IMR-90 (cell line): ENCODE data around the gene SERPIND1. TPM values are rescaled to one million over a fixed set of nuclear protein-coding genes. Genes with fewer than 3 reads are reported as not detected.

Experiments used
- ATAC-seq: fragments of 200-7000 bp; cut with Tn5 transposase; 2 replicates; pipeline ENCODE4 v1.9.1; 2020; ENCODE audit warnings: low read depth, mild to moderate bottlenecking, moderate library complexity
- BruUV-seq: library from RNA; stranded (reverse); fragments of 400-500 nt; replicated peaks from 2 replicates; lab custom pipeline; 2021; lab: Mats Ljungman, UMichigan
- CTCF ChIA-PET: fragments of 300-600 bp; formaldehyde crosslinking; extraction: SDS; loops from one replicate; lab custom pipeline; 2021; ENCODE audit warnings: antibody characterized with exemption; lab: Yijun Ruan, JAX
- POLR2A ChIA-PET: fragments of 300-600 bp; sonication (Branson Sonifier 250); formaldehyde crosslinking; loops from one replicate; lab custom pipeline; 2022; ENCODE audit warnings: antibody characterized with exemption; ENCODE audit not compliant: unreplicated experiment; lab: Charles Lee
- DNase-seq: peaks from one replicate; pipeline ENCODE4 v3.0.0; 2013
- H2AFZ ChIP-seq: replicated peaks from 2 replicates; pipeline ENCODE3; 2013; ENCODE audit warnings: low read length, mild to moderate bottlenecking; ENCODE audit not compliant: poor library complexity
- H2AK5ac ChIP-seq: 2 replicates; pipeline ENCODE4 v1.6.1; 2013; ENCODE audit warnings: low read depth, low read length, inconsistent platforms
- H2AK9ac ChIP-seq: replicated peaks from 2 replicates; pipeline ENCODE3; 2013; ENCODE audit warnings: mild to moderate bottlenecking, low read depth, low read length, moderate library complexity; ENCODE audit not compliant: poor library complexity
- H2BK120ac ChIP-seq: 2 replicates; pipeline ENCODE4 v1.6.1; 2013; ENCODE audit warnings: low read depth, low read length, inconsistent platforms
- H2BK15ac ChIP-seq: 3 replicates; pipeline ENCODE4 v1.6.1; 2013; ENCODE audit warnings: low read depth, low read length, inconsistent platforms
- H2BK20ac ChIP-seq: 2 replicates; pipeline ENCODE4 v1.6.1; 2013; ENCODE audit warnings: low read depth, mild to moderate bottlenecking, inconsistent platforms, low read length, moderate library complexity
- H2BK5ac ChIP-seq: 2 replicates; pipeline ENCODE4 v1.6.1; 2013; ENCODE audit warnings: mild to moderate bottlenecking, low read depth, low read length, inconsistent platforms; ENCODE audit not compliant: poor library complexity, severe bottlenecking
- H3K14ac ChIP-seq: replicated peaks from 2 replicates; pipeline ENCODE4 v1.6.1; 2013; ENCODE audit warnings: low read depth, low read length, inconsistent platforms
- H3K18ac ChIP-seq: 2 replicates; pipeline ENCODE4 v1.6.1; 2013; ENCODE audit warnings: low read depth, low read length, control low read depth
- H3K23ac ChIP-seq: 2 replicates; pipeline ENCODE4 v1.6.1; 2013; ENCODE audit warnings: low read depth, low read length, inconsistent platforms
- H3K27ac ChIP-seq: 2 replicates; pipeline ENCODE4 v1.5.1; 2013; ENCODE audit warnings: mild to moderate bottlenecking, control low read depth, low read length; ENCODE audit not compliant: insufficient read depth
- H3K27me3 ChIP-seq: 2 replicates; pipeline ENCODE4 v1.6.1; 2013; ENCODE audit warnings: low read length; ENCODE audit not compliant: control insufficient read depth, insufficient read depth
- H3K36me3 ChIP-seq: 2 replicates; pipeline ENCODE4 v1.6.1; 2013; ENCODE audit warnings: low read length, mixed read lengths; ENCODE audit not compliant: control insufficient read depth, insufficient read depth
- H3K4ac ChIP-seq: 2 replicates; pipeline ENCODE4 v1.6.1; 2013; ENCODE audit warnings: low read depth, low read length, inconsistent platforms
- H3K4me1 ChIP-seq: 2 replicates; pipeline ENCODE4 v1.6.1; 2013; ENCODE audit warnings: low read length, mixed read lengths; ENCODE audit not compliant: control insufficient read depth, insufficient read depth
- H3K4me2 ChIP-seq: 2 replicates; pipeline ENCODE4 v1.6.1; 2013; ENCODE audit warnings: low read depth, mild to moderate bottlenecking, control low read depth, low read length, moderate library complexity
- H3K4me3 ChIP-seq: 2 replicates; pipeline ENCODE4 v1.5.1; 2013; ENCODE audit warnings: low read depth, mild to moderate bottlenecking, control low read depth, low read length, moderate library complexity; ENCODE audit not compliant: insufficient read depth
- H3K56ac ChIP-seq: 2 replicates; pipeline ENCODE4 v1.6.1; 2013; ENCODE audit warnings: low read length, inconsistent platforms; ENCODE audit not compliant: insufficient read depth; ENCODE audit errors: extremely low read depth
- H3K79me1 ChIP-seq, 2 experiments: 2 replicates each; pipeline ENCODE4 v1.6.1; 2013; ENCODE audit warnings: low read length in 2 of 2, inconsistent platforms in 1 of 2, low read depth in 1 of 2
- H3K9ac ChIP-seq: 2 replicates; pipeline ENCODE4 v1.6.1; 2013; ENCODE audit warnings: low read depth, low read length, control low read depth
- H3K9me1 ChIP-seq: 2 replicates; pipeline ENCODE4 v1.6.1; 2013; ENCODE audit warnings: low read length, inconsistent platforms; ENCODE audit not compliant: insufficient read depth
- H3K9me3 ChIP-seq: 2 replicates; pipeline ENCODE4 v1.6.1; 2013; ENCODE audit warnings: low read length; ENCODE audit not compliant: control insufficient read depth, insufficient read depth
- H4K20me1 ChIP-seq: 2 replicates; pipeline ENCODE4 v1.6.1; 2013; ENCODE audit warnings: low read length, inconsistent platforms; ENCODE audit not compliant: insufficient read depth
- H4K5ac ChIP-seq: 2 replicates; pipeline ENCODE4 v1.6.1; 2013; ENCODE audit warnings: mild to moderate bottlenecking, low read depth, low read length, control low read depth
- H4K8ac ChIP-seq, 2 experiments: 2 replicates each; pipeline ENCODE4 v1.6.1; 2013; ENCODE audit warnings: low read depth in 2 of 2, low read length in 2 of 2, control low read depth in 1 of 2, inconsistent platforms in 1 of 2
- H4K91ac ChIP-seq: 2 replicates; pipeline ENCODE4 v1.6.1; 2013; ENCODE audit warnings: low read depth, low read length, inconsistent platforms; ENCODE audit not compliant: insufficient read depth
- CEBPB ChIP-seq: IDR thresholded peaks from 2 replicates; pipeline ENCODE4 v1.6.1; 2012; ENCODE audit warnings: low read depth, low read length, improper control_type of control experiment
- FOS ChIP-seq: fragments of 150-350 bp; IDR thresholded peaks from 2 replicates; pipeline ENCODE4 v1.6.1; 2016; ENCODE audit warnings: low read depth, low read length
- MAZ ChIP-seq: IDR thresholded peaks from 2 replicates; pipeline ENCODE4 v1.6.1; 2012; ENCODE audit warnings: low read depth, mild to moderate bottlenecking, low read length, improper control_type of control experiment, moderate library complexity, borderline replicate concordance
- RAD21 ChIP-seq: IDR thresholded peaks from 2 replicates; pipeline ENCODE4 v1.6.1; 2012; ENCODE audit warnings: low read length, improper control_type of control experiment
- SMC3 ChIP-seq: fragments of 150-350 bp; IDR thresholded peaks from 2 replicates; pipeline ENCODE4 v1.6.1; 2016; ENCODE audit warnings: low read depth, mild to moderate bottlenecking, antibody characterized with exemption, low read length, moderate library complexity
- WGBS, 2 experiments: methylation state at CpG; one replicate each; pipeline versions ENCODE4 v1.1.5 to v1.1.7; 2013; ENCODE audit warnings: missing lambda C conversion rate in 2 of 2; ENCODE audit not compliant: insufficient read length in 1 of 2; ENCODE audit errors: extremely low coverage in 2 of 2; 5-methylcytosine and 5-hydroxymethylcytosine counted together
- dilution Hi-C: fragments of 300-500 bp; cut with HindIII; formaldehyde crosslinking; loops from one replicate; pipeline ENCODE4 v1.14.3; 2018; ENCODE audit warnings: low sequenced_read_pairs; ENCODE audit not compliant: unreplicated experiment
- in situ Hi-C: fragments of 300-500 bp; cut with MboI; formaldehyde crosslinking; loops from 3 replicates; pipeline ENCODE4 v1.14.3; 2019; ENCODE audit warnings: low sequenced_read_pairs, inconsistent platforms, mixed read lengths
- intact Hi-C: fragments of 100-400 bp; cut with micrococcal nuclease; formaldehyde crosslinking; loops from 2 replicates; pipeline ENCODE4 v1.10.0; 2022
- polyA plus RNA-seq, 3 experiments: library from polyadenylated mRNA; depleted of rRNA; stranded (reverse); fragments of >200 nt; gene quantifications; 2 replicates each; pipeline ENCODE4 v1.2.3, GENCODE V29; 2012; ENCODE audit warnings: low replicate concordance in 1 of 3
- total RNA-seq: library from RNA; depleted of rRNA; stranded (reverse); fragments of >200 nt; gene quantifications from 2 replicates; pipeline ENCODE4 v1.2.3, GENCODE V29; 2012

The SERPIND1 gene
- total and polyA plus RNA-seq, 2 of the 4 experiments (the other 2 are of a cell fraction), result 0.12 TPM; not detected in 1

GRCh38 chr22:20752104-20752741 is 21.7 kb upstream of the SERPIND1 start:
- H2BK5ac ChIP-seq, result no peak overlapping the region
- dilution Hi-C loops, result no loop called here
- H3K9ac ChIP-seq, result no peak overlapping the region
- no peak overlapping the region for H4K5ac ChIP-seq
- H2BK120ac ChIP-seq, result no peak overlapping the region
- H3K27ac ChIP-seq, result no peak overlapping the region
- CTCF ChIA-PET, result no interaction called here
- no peak overlapping the region for H2AK5ac ChIP-seq
- H3K4me1 ChIP-seq, result peaks cover 9% of the 10 kb centered on the region
- intact Hi-C loops, result no loop called here
- H3K23ac ChIP-seq, result no peak overlapping the region
- no peak overlapping the region for H4K8ac ChIP-seq
- no peak overlapping the region for H3K56ac ChIP-seq
- H3K9me1 ChIP-seq, result peaks cover 15% of the 10 kb centered on the region; the same call in 1 of the 2 replicates
- no peak overlapping the region for H2BK20ac ChIP-seq
- POLR2A ChIA-PET, result no interaction called here
- peaks cover 36% of the 10 kb centered on the region for H3K36me3 ChIP-seq
- no peak overlapping the region for H2BK15ac ChIP-seq
- H2AFZ ChIP-seq, result no peak overlapping the region
- H3K27me3 ChIP-seq, result no peaks in the 10 kb centered on the region
- H3K18ac ChIP-seq, result no peak overlapping the region
- ATAC-seq (no peak), DNase-seq (no peak)
- H4K20me1 ChIP-seq, result peaks cover 13% of the 10 kb centered on the region
- H4K91ac ChIP-seq, result no peak overlapping the region
- TF ChIP-seq RAD21, result no peak
- TF ChIP-seq MAZ, result no peak
- no peak for TF ChIP-seq CEBPB
- TF ChIP-seq SMC3, result no peak
- TF ChIP-seq FOS, result no peak
- BruUV-seq, result no TSS peak
- no peak overlapping the region for H3K14ac ChIP-seq
- no peaks in the 10 kb centered on the region for H3K9me3 ChIP-seq
- peak overlapping the region; percentile 58 for H2AK9ac ChIP-seq
- H3K4me3 ChIP-seq, result no peak overlapping the region
- no peak overlapping the region for H3K4me2 ChIP-seq
- WGBS, 2 experiments, result 100% methylated on average over 3 of the region's 7 CpGs; no CpG with 5 or more reads in 1 of the 2 experiments
- no peak overlapping the region for H3K4ac ChIP-seq
- in situ Hi-C loops, result no loop called here
- H3K79me1 ChIP-seq, result no peaks in the 10 kb centered on the region; a peak in 1 of 4 replicates
